Activated naive CD4-positive, alpha-beta T cell treated with anti-CD3 and anti-CD28 coated beads, Interleukin-2, amount 50 U/mL, for 16 hours (primary cell): ENCODE data around the gene HCRT.
"Not testable (repeated sequence)": the region's sequence is repeated elsewhere in the genome, so short reads cannot be mapped to it uniquely, and the experiment has no call there.

Experiments used
- DNase-seq: peaks from one replicate; pipeline ENCODE4 v3.0.0-alpha.2; 2020

The HCRT gene

GRCh38 chr17:42179335-42179734, 5.9 kb downstream of the HCRT start:
- DNase-seq = no peak

GRCh38 chr17:42178817-42179216, 6.4 kb downstream of the HCRT start:
- no peak for DNase-seq

GRCh38 chr17:42177684-42178083, 7.6 kb downstream of the HCRT start:
- no peak for DNase-seq

- no peak for DNase-seq
Measured at GRCh38 chr17:42174126-42174783, 11.0 kb downstream of the HCRT start.

GRCh38 chr17:42171831-42172230, 13.4 kb downstream of the HCRT start:
- DNase-seq = no peak

- no peak for DNase-seq
Measured at GRCh38 chr17:42169351-42169750, 15.9 kb downstream of the HCRT start.

GRCh38 chr17:42167807-42168206, 17.4 kb downstream of the HCRT start:
- no peak for DNase-seq

- no peak for DNase-seq
Measured at GRCh38 chr17:42166196-42166763, 19.0 kb downstream of the HCRT start.

GRCh38 chr17:42165751-42166150, 19.5 kb downstream of the HCRT start:
- DNase-seq = no peak

GRCh38 chr17:42163696-42164407, 21.4 kb downstream of the HCRT start:
- DNase-seq = no peak

- DNase-seq = peak; percentile 33
Measured at GRCh38 chr17:42163113-42163512, 22.1 kb downstream of the HCRT start.

- DNase-seq = no peak
Measured at GRCh38 chr17:42160531-42160910, 24.7 kb downstream of the HCRT start.

GRCh38 chr17:42159796-42160530, 25.3 kb downstream of the HCRT start:
- no peak for DNase-seq

- DNase-seq = no peak
Measured at GRCh38 chr17:42155614-42156045, 29.6 kb downstream of the HCRT start.

- DNase-seq = no peak
Measured at GRCh38 chr17:42153919-42154742, 31.1 kb downstream of the HCRT start.

- DNase-seq = no peak
Measured at GRCh38 chr17:42146911-42147607, 38.2 kb downstream of the HCRT start.

GRCh38 chr17:42143138-42143537, 42.1 kb downstream of the HCRT start:
- not testable (repeated sequence) for DNase-seq

GRCh38 chr17:42142371-42142896, 42.8 kb downstream of the HCRT start:
- DNase-seq = no peak

GRCh38 chr17:42141382-42141781, 43.9 kb downstream of the HCRT start:
- DNase-seq = no peak

GRCh38 chr17:42140690-42141089, 44.6 kb downstream of the HCRT start:
- DNase-seq = not testable (repeated sequence)

- no peak for DNase-seq
Measured at GRCh38 chr17:42138749-42139492, 46.3 kb downstream of the HCRT start.
